Activated CD4-positive, alpha-beta T cell treated with anti-CD3 and anti-CD28 coated beads, Interleukin-2, Interleukin-6, amounts not matched to agents 100 ng/mL and 50 ng/mL, durations not matched to agents 16 hours and 8 hours (primary cell): ENCODE measurements around the gene ITGB7.

Source experiments
- DNase-seq: peaks from one replicate; pipeline ENCODE4 v3.0.0-alpha.2; 2020

The ITGB7 gene

DNA sequence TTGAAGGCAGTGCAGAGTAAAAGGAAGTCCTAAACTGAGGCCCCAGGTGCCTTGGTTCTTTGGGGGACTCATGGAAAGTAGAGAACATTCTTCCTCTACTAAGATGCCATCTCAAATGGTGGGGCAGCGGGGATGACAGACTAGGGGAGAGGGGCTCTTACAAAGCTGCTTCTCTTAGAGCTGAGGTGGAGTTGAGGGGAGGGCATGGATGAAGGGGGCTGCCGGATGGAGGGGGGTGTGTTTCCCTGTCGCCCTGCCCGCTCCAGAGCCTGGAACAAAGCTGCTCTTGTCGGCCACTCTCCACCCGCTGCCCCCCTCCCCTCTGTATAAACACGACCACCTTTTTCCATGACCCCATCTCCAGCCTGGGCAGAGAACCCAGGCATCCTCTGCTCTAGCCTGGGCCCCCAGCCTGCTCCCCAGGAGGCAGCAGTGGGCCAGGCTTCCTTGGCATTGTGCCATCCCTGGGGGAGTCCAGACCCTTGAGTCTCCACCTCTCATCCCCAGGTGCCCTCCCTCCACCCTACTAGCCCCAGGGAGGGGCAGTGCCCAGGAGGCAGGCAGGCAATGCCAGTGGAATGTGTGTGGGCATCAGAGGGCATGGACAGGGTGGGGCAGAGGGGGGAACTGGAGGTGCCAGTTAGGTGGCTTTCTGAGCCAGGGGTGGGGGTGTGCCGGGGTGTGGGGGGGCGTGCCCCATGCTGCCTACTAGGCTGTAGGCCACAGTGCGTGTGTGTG, 23.2 kb upstream of the ITGB7 start:
- no peak for DNase-seq

DNA sequence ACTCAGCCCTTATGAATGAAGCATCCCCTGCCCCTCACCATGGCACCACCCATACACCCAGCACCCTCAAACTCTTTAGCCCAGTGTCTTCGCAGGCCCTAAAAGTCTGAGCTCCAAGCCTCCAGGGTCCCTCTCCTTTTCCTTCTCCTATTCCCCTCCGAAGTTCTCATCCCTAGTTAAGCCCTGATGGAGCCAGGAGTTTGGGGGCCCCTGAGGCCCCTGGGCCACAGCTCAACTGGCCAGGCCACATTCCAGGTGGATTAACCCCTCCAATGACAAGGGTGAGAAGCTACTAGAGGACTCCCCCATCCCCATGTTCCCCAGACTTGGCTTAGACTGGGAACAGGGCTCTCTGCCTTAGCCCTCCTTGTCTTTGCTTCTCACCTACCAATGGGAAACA, 22.4 kb upstream of the ITGB7 start:
- no peak for DNase-seq

DNA sequence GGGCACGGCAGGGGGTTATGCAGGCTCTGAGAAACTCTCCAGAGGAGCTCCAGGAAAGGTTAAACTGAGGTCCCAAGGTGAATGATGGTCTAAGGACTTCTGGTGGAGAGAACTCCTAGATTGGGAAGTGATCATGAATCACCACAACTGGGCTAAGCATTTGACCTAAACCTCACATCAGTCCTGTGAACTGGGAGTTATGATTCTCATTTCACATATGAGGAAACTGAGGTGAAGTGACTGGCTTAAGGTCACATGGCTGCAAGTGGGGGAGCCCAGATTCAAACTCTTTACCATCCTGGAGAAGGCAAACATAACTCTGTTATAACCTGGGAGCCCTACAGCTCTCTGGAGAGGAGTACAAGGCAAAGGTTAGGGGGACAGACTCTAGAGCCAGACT, 20.8 kb upstream of the ITGB7 start:
- no peak for DNase-seq

DNA sequence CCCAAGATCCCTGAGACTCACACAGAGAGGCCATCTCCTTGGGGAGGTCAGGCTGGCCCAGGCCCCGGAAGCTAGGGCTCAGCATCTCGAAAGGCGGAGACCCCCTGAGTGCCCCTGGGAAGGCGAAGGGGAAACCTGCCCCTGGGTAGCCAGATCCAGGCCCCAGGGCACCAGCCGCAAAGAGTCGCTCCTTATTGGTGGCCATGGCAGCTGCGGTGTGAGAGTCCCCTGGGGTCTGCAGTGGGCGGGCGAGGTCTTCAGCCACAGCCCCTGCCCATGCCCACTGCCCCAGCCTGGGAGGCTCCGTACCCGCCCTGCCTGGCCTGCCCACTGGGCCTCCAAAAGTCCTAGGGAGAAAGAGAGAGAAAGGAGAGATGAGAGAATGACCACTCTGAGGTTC, 20.3 kb upstream of the ITGB7 start:
- no peak for DNase-seq

DNA sequence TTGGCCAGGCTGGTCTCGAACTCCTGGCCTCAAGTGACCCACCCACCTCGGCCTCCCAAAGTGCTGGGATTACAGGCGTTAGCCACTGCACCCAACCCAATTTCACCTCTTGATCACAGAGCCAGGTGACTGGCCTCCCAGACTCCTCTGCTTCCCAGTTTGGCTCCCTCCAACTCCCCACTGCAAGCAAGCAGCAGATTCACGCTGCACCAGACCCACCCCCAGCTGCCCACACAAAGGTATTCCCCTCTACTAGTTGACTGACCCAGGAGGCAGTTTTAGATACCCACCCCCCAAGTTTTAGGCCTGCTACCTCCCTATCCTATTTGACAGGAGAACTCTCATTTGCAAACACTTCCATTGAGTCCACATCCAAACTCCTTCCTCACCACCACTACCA, 19.8 kb upstream of the ITGB7 start:
- no peak for DNase-seq

DNA sequence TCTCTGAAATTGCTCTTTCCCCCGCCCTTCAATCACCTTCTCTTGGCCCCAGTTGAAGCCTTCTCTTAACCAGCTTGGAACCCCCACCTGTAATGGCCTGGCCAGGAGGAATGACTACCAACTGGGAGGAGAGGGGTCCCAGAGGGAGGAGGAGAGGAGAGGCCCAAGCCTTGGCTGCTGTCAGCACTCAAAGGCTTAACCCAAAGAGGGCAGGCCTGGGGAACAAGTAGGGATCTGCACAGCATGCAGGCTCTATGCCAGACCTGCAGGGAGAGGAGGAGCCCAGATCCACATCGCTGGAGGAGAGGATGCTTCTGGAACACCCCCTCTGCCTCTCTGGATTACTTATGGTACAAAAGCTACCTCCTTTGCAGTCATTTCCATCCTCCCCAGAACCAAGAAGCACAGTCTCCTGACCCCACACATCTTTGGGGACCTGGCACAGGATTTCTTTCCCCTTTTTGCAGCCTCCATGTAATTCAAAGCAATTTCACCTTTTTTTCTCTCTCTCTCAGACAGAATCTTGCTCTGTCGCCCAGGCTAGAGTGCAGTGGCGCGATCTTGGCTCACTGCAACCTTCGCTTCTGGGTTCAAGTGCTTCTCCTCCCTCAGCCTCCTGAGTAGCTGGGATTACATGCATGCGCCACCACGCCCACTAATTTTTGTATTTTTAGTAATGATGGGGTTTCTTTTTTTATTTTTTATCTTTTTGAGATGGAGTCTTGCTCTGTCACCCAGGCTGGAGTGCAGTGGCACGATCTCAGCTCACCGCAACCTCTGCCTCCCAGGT, 18.8 kb upstream of the ITGB7 start:
- DNase-seq, result no peak

DNA sequence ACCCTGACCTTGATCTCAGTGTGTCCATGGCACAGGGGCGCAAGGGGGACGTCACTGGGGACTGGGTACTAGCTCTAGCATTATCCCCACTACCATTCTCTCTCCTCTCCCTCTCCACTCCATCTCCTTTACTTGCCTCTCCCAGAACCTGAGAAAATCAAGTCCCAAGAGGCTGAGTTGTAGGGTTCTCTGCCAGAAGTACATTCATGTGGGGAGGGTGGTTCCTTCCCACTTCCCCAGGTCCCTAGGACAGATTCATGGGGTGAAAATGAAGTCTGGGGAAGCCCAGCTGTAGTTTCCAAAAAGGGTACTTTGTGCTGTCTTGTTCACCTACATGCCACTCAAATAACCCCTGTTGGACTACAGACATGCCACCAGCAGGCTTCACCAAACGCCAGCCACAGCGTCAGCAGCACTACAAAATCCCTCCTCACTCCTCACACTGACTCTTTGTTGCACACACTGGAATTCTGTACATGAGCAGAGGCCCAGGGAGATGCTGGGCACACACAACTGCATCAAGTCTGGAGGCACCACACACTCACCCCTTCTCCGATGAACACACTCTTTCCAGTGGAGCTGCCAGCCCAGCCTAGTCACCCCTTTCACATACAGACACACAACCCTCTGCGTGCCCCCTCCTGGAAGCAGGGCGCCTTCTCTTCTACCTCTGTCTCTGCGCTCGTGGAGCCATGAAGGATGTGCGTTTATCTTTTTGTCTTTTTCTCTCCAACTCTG, 18.0 kb upstream of the ITGB7 start:
- no peak for DNase-seq

DNA sequence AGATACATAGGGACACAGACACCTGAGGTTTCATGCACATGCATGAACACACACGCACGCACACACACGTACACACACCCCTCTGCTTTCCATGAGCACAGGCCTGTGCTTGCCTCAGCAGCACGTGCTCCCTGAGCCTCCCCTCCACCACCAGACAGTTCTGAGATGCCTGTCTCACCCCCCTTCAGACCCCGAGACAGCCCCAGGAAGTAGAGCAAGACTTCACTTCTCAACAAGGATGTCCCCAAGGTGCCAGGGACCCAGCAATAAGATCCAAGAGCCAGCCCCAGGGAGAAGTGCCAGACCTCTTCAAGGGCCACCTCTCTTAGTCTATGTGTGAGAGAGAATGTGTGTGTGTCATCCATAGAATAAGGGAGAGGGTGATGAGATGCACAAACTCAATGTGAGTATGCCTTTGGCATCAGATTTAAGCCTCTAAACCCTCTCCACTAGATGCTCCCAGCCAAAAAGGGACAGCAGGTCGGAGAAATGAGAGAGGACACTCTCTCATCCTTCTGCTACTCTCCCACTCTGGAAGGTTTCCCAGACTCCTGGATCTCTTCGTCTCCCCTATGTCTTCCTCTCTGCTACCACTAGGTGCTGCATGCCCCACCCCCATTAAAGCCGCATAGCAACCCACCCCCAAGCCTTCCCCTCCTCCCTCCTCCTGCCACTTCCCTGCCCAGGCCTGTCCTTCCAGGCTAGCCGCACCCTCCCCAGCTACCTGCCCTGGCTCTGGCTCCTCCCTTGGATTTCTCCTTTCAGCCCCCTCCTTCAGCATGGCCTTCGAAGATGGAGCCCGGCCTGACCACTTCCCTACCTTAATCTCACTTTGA, 17.2 kb upstream of the ITGB7 start:
- DNase-seq, result no peak

DNA sequence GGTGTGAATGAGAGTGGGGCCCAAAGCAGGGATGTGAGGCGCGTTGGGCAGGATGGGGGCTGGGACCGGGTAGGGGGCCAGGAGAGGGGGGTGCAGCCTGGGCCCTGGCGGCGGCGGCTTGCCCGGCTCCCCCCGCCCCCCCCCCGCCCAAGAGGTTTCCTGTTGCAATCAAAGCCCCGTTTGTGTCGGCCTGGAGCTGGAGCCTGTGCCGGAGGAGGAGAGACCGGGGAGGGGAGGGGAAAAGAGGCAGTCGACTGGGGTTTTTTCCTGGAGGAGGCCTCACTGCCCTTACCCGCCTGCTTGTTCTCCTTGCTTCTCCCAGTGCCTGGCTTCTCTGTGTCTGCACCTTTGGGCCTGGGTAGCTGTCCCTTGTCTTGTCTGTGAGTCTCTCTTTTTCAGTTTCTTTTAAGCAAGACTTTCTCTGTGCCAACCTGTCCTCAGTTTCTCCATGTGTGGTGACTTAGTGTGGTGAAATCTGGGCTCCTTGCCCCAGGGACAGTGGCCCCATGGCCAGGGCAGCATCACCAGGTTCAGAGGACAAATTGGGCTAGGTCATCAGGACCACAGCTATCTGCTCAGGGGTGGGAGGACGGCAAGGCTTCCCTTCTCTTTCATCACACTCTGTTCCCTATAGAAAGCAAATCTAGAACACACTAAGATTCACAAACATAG, 16.5 kb upstream of the ITGB7 start:
- no peak for DNase-seq

DNA sequence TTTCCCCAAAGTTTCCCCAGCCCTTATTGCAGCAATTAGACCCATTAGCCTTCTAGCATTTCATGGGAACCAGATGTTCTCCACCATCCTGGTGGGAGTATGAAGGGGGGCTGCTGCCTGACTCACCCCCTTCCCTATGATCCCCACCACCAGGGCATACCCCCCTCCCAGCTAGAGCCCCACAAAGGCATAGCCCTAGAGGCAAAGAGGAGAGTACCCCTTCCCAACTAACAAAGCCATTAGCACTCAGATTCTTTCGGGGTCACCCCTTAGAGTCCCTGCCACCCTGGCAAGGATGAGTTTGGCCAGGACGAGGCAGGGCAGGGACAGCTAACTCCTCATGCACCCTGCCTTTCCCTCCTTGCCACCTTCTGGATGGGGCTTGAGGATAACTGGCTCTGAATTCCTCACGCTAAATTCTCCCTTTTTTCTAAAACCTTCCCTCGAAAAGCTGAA, 15.8 kb upstream of the ITGB7 start:
- DNase-seq, result no peak

DNA sequence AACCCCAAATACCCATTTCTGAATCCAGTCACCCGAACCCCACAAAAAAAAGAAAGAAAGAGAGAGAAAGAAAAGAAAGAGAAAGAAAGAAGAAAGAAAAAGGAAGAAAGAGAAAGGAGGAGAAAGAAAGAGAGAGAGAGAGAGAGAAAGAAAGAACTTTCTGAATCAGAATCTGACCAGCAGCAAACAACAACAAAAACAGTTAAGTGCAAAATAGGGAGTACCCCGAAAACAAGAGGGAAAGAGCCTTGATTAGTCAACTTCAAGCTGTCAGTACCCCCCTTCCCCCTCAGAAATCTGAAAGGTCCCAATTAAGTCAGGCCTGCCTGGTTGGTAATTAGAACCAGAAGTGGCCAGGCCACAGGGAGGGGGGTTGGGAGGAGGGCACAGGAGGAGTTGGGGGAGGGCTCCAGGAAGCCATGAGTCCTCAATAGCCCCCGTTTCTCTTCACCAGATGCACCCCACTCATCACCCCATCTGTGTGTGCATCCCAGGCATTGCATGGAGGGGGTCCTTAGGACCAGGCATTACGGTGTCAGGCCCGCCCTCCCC, 15.2 kb upstream of the ITGB7 start:
- no peak for DNase-seq

DNA sequence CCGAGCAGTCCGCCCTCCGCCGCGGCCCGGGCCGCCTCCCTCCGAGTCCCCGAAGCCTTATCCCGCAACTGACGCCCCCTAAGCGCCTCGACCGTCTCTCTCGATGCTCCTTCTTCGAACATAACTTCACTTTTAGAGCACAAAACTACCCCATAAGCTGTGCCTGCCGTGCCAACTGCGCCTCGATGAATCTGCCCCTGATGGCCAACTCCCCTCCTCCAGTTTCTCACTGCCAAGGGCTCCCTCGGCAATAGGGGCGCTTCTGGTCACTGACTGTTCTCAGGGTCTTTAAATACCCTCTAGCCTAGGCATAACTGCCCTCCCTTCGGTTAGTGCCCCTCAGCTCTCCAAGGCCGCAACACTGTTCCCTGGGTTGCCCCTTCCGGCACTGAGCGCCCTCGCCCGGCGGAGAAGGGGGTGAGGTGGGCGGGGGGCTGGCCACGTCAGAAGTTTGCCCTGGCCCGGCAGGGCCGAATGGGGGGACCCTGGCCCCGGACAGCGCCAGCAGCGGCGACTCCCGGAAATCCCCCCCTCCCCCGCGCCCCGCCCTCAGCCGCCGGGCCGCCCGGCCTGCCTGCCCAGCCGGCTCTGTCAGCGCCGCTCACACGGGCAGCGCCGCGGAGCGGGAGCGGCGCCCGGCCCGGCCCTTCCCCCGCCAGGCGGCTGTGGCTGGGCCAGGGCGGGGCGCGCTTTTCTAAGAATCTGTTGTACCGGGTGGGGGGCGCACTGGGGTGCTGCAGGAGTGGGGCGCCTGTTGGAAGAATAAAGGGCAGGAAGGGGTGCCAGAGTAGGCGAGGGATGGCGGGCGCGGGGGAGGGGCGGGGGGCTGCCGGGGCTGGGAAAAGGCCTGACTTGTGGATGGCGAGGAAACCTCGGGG, 14.4 kb upstream of the ITGB7 start:
- peak; percentile 63 for DNase-seq

DNA sequence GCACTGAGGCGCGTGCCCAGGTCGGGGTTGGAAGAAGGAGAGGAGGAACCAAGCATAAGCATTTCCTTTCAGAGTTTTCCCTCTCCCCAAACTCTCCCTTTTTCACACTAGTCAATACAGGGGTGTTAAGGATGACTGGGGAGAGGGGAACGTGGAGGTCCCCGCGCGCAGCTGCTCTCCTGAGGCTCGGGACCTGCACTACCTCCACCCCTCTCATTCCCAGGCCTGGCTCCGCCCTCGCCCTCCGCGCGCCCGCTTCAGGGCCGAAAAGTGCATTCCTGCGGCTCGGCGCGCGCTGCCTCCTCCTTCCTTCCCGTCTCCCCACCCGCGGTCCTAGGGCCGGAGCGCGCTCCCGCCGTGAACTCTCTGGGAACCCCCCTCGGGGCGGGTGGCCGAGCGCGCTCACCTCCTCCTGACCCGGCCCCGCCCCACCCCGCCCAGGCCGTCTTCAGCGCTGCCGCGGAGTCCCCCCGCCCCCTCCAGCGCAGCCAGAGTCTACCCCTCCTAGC, 13.7 kb upstream of the ITGB7 start:
- DNase-seq, result peak; percentile 94

DNA sequence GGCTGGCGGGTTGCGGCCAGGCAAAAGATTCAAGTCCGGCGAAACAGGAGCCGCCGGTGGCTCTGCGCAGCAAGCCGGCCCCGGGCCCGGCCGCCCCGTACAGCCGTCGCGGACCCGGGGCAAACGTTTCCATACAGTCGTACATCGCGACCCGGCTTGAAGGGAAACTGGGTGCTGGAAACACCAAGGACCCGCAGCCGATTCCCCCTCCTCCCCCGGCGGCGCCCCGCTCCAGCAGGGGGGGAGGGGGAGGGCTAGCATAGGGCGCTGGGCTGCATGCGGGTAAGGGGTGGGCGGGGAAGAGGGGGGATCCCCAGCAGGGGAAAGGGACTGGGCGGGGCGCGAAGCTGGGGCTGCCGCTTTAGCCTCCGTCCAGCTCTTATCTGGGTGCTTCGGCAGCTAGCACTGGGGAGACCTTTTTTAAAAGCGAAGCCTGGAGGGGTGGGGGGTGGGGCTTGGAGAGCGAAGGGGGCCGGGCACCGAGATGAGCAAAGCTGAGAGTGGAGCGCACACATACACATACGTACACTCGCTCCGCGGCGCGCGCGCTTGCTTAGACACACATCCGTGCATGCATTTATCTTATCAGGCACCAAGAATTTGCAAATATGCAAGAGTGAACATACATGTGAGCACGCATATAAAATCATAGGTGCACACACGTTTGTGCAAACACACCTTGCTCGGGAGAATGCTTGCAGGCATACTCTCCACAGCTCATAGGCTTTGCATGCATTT, 13.1 kb upstream of the ITGB7 start:
- peak; percentile 87 for DNase-seq

DNA sequence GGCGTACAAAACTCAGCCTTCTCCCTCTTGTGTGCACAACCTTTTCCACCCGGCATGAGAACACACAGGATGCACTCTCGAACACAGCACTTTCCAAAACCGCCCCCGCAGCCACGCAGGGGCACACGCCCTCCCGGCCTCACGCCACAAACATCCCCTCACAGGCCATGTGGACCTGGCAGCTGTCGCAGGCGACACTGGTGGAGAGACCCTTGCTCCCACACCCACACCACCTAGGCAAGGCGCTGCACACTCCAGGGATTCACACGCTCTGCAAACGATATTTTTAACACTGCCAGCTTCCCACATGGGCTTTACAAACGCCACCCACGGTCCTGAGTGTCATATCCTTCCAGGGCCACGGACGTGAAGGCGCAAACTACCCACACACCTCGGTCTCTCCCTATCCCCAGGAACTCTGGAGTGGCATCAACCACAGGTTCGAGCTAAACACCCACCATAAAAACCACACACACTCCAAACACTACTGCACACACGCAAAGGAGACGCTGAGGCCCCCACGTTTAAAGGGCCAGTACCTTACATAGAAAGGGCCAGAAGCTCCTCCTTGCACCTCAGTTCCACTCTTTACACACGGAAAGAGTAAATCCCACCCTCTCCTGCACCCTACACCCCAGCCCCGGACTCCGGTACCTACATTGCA, 12.4 kb upstream of the ITGB7 start:
- peak; percentile 78 for DNase-seq

DNA sequence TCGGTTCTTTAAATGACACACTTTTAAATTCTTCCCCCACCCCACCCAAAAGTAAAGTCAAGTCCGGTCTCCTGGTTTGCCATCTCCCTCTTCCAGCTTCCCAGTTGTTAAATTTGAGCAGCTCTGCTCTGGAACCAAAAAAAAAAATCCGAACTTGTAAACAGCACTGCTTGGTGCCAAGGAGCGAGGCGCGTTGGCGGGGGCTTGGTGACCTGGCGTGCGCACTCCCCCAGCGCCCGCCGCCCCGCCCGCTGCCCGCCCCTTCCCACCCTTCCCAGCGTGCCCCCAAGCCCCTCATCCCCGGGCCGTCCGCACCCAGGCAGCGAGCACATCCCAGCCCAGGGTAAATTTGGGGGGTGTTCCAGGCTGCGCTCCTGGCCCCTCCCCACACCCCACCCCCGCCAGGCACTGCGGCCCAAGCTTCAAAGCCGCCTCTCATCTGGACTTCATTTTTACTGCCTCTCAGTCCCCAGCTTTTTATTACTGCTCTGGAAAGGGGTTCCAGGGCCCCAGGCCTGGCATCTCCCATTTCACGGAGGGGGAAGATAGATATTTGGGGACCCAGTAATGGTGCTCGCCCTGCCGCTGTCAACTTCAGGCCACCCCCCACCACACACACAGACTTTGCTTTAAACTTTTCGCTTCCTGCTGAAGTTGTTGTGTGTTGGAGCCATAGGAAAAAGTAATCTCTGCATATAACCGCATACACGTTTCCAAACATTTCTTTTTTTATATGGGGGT, 11.7 kb upstream of the ITGB7 start:
- DNase-seq, result no peak

DNA sequence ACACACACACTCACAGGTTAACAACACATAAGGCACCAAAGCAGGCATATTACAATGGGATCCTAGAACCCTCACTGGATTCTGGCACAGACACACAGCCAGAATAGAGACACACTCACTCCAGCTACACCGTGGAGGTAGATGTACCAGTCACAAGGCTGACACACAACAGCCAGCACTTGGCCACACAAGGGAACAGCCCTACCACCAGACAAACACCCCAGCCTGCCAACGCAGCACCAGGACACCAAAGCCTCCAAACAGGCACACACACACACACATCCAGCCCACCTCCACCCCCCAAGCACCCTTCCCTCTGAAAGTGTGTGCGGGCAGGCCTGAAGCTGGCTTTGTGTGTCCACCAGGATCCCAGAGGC, 10.9 kb upstream of the ITGB7 start:
- no peak for DNase-seq

DNA sequence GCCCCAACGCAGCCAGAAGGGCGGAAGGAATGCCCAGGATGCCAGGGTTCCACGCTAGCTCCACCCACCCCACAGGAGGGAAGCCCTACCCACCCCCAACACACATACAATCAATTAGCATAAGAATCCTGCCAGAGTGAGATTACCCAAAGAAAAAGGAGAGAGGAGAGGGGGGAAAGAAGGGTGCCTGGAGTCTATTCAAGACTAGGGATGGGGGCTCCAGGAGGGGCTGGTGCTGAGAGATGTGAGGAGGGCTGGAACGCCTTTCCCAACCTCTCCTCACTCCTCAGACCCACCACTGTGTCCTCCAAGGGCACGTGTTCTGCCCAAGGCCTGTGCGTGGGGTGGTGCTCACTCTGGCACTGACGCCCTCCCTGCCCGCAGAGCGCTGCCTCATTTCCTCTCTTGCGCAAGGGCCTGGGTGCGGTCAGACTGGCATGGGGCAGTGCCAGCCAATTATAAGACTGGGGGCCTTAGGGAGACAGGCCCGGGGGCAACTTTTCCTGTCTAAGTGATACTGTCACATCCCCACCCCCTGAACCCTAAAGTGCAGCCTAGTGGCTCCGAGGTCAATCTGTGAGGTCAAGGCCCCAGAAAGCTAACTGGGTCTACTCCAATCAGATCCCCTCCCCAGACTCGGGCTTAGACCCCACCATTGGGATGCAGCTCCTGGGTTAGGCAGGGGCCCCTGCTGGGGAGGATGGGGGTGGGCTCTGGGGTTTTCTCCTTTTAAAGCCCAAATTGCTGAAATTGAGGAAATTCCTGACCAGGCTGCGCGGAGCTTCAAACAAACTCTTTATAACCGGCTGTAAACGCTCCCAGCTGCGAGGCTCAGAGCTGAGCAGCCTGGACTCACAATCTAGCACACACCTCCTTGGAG, 10.2 kb upstream of the ITGB7 start:
- DNase-seq, result peak; percentile 81
